ENCODE measurements around the gene RAB33B. TPM values are rescaled to one million over a fixed set of nuclear protein-coding genes. Genes with fewer than 3 reads are reported as not detected.

RAB33B gene
- polyA plus RNA-seq, 3 donors: 5.8 to 8.1 (median 6.0) TPM

DNA sequence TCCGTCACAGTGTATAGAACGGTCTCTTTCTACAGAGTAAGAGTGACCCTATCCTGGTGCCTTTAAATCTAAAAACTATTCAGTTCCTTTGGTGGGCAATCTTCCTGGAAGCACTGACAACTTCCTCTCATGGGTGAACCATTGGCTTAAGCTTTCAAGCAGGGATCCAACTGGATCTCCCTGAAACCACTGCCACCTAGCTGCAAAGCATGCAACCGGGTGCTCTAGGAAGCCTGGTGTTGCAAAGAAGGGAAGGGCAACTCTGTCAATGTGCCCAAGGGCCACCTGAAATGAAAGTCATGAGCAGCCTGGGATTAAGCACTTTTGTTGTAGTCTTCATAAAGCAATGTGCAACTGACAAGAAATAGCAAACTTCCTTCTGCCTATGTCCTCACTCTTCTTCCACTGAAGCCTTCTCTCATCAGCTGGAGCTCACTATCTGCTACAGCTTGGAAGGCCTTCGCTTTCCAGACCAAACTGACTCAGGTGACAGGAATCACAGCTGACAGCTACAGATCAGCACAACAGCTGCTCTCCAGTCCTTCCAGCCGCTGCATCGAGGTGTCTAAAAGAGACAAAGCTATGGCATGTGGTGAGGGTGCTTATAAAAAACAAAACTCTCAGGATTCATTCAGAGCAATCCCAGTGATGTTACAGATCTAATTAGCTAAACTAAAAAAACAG, 55.9 kb downstream of the RAB33B start:
- Histone ChIP-seq H3K27ac (ENCODE audit: low read depth in 1 of 2, low read length in 2 of 2) (no peak overlapping the region), H3K9me3 (replicated peaks in 1 of 2; ENCODE audit: control insufficient read depth in 1 of 2, insufficient read depth in 1 of 2, low read length in 2 of 2) (no peaks in the 10 kb centered on the region), H3K27me3 (ENCODE audit: control insufficient read depth in 2 of 2, insufficient read depth in 2 of 2, low read length in 2 of 2) (no peaks in the 10 kb centered on the region), H3K4me2 (replicated peaks; ENCODE audit: extremely low read depth, low read length, poor library complexity, severe bottlenecking) (no peak overlapping the region), H2AFZ (ENCODE audit: insufficient read depth, low read depth, low read length, poor library complexity, severe bottlenecking) (no peak overlapping the region), H3K4me3 (replicated peaks in 1 of 3; ENCODE audit: low read depth in 2 of 3, low read length in 3 of 3) (no peak overlapping the region), H4K20me1 (ENCODE audit: insufficient read depth, low read length) (peaks cover 7% of the 10 kb centered on the region), H3K4me1 (ENCODE audit: control insufficient read depth in 1 of 2, insufficient read depth in 2 of 2, low read length in 2 of 2) (peaks cover 0 to 5% of the 10 kb centered on the region in 2 donors), H3K36me3 (replicated peaks in 1 of 2; ENCODE audit: control insufficient read depth in 1 of 2, insufficient read depth in 2 of 2, low read length in 2 of 2) (peaks cover 66 to 97% of the 10 kb centered on the region in 2 donors), H3K9ac (ENCODE audit: insufficient read depth, low read length, poor library complexity, severe bottlenecking) (no peak overlapping the region), H3K79me2 (ENCODE audit: insufficient read depth, low read length) (no peaks in the 10 kb centered on the region)
- Mint-ChIP-seq H3K27ac (peak overlapping the region in 2 of 7 donors; percentile 61 to 78), H3K4me3 (no peak overlapping the region), H3K36me3 (peaks cover 78 to 88% of the 10 kb centered on the region in 2 donors), H3K4me1 (peaks cover 10% of the 10 kb centered on the region), H3K27me3 (ENCODE audit: low read depth in 3 of 3) (no peaks in the 10 kb centered on the region), H3K9me3 (no peaks in the 10 kb centered on the region)
- intact Hi-C loops (cut with micrococcal nuclease): no loop called here
- no peak for DNase-seq
- WGBS (ENCODE audit: insufficient coverage): 80% methylated on average over 3 of the region's 6 CpGs
- no peak for TF ChIP-seq CTCF (IDR thresholded peaks at IDR 0.05)

- peaks cover 75 to 97% of the 10 kb centered on the region in 2 donors for H3K36me3 ChIP-seq (replicated peaks in 1 of 2; ENCODE audit: control insufficient read depth in 1 of 2, insufficient read depth in 2 of 2, low read length in 2 of 2)
- Mint-ChIP-seq H3K4me1 (peaks cover 3% of the 10 kb centered on the region), H3K36me3 (peaks cover 83 to 92% of the 10 kb centered on the region in 2 donors), H3K4me3 (no peak overlapping the region), H3K9me3 (no peaks in the 10 kb centered on the region), H3K27me3 (ENCODE audit: low read depth in 3 of 3) (no peaks in the 10 kb centered on the region), H3K27ac (peak overlapping the region in 2 of 7 donors; percentile 45 to 55)
- H3K79me2 ChIP-seq (ENCODE audit: insufficient read depth, low read length): no peaks in the 10 kb centered on the region
- no peaks in the 10 kb centered on the region for H3K9me3 ChIP-seq (replicated peaks in 1 of 2; ENCODE audit: control insufficient read depth in 1 of 2, insufficient read depth in 1 of 2, low read length in 2 of 2)
- no peak overlapping the region for H3K9ac ChIP-seq (ENCODE audit: insufficient read depth, low read length, poor library complexity, severe bottlenecking)
- peaks cover 7% of the 10 kb centered on the region for H4K20me1 ChIP-seq (ENCODE audit: insufficient read depth, low read length)
- 53% methylated on average over 10 of the region's 10 CpGs for WGBS (ENCODE audit: insufficient coverage)
- no peak overlapping the region for H2AFZ ChIP-seq (ENCODE audit: insufficient read depth, low read depth, low read length, poor library complexity, severe bottlenecking)
- intact Hi-C loops (cut with micrococcal nuclease): no loop called here
- no peaks in the 10 kb centered on the region for H3K4me1 ChIP-seq (ENCODE audit: control insufficient read depth in 1 of 2, insufficient read depth in 2 of 2, low read length in 2 of 2)
- no peak for TF ChIP-seq CTCF (IDR thresholded peaks at IDR 0.05)
- no peak overlapping the region for H3K4me3 ChIP-seq (replicated peaks in 1 of 3; ENCODE audit: low read depth in 2 of 3, low read length in 3 of 3)
- DNase-seq: peak in 1 of 3 donors; percentile 23
- H3K27me3 ChIP-seq (ENCODE audit: control insufficient read depth in 2 of 2, insufficient read depth in 2 of 2, low read length in 2 of 2): no peaks in the 10 kb centered on the region
- no peak overlapping the region for H3K4me2 ChIP-seq (replicated peaks; ENCODE audit: extremely low read depth, low read length, poor library complexity, severe bottlenecking)
- no peak overlapping the region for H3K27ac ChIP-seq (ENCODE audit: low read depth in 1 of 2, low read length in 2 of 2)
These were observed 57.4 kb downstream of the RAB33B start for GRCh38 chr4:139511320-139511719.

All from CD14-positive monocyte (primary cell).